Aorta (tissue), 5 donors: Measurements from ENCODE around the gene GALNT18. TPM values are rescaled to one million over a fixed set of nuclear protein-coding genes. Genes with fewer than 3 reads are reported as not detected.

ENCODE experiments used
- ATAC-seq: fragments of 200-7000 bp; cut with Tn5 transposase; one replicate; pipeline ENCODE4 v1.9.1; 2022; ENCODE audit warnings: moderate library complexity; ENCODE audit not compliant: low FRiP score
- DNase-seq, 2 donors: peaks; one replicate each; pipeline ENCODE4 v3.0.0-alpha.2; 2020
- H3K27ac ChIP-seq, 2 donors: one replicate each; pipeline ENCODE4 v1.5.1; 2013; ENCODE audit warnings: low read length in 2 of 2, mild to moderate bottlenecking in 2 of 2, moderate library complexity in 2 of 2, control low read depth in 1 of 2, inconsistent platforms in 1 of 2, low read depth in 1 of 2
- H3K27me3 ChIP-seq, 2 donors: one replicate each; pipeline ENCODE4 v1.6.1; 2013; ENCODE audit warnings: control low read depth in 1 of 2, low read length in 1 of 2, mild to moderate bottlenecking in 1 of 2, moderate library complexity in 1 of 2; ENCODE audit not compliant: insufficient read depth in 2 of 2, control insufficient read depth in 1 of 2
- H3K36me3 ChIP-seq, 2 donors: one replicate each; pipeline ENCODE4 v1.6.1; 2013; ENCODE audit warnings: control low read depth in 1 of 2, low read length in 1 of 2, mild to moderate bottlenecking in 1 of 2; ENCODE audit not compliant: insufficient read depth in 2 of 2, control insufficient read depth in 1 of 2
- H3K4me1 ChIP-seq, 2 donors: one replicate each; pipeline ENCODE4 v1.6.1; 2013; ENCODE audit warnings: low read length in 2 of 2, control low read depth in 1 of 2, mild to moderate bottlenecking in 1 of 2, moderate library complexity in 1 of 2; ENCODE audit not compliant: insufficient read depth in 2 of 2, control insufficient read depth in 1 of 2
- H3K4me3 ChIP-seq, 2 donors: one replicate each; pipeline ENCODE4 v1.5.1; 2013; ENCODE audit warnings: low read length in 2 of 2, control low read depth in 1 of 2, mild to moderate bottlenecking in 1 of 2
- H3K9me3 ChIP-seq: one replicate; pipeline ENCODE4 v1.6.1; 2013; ENCODE audit warnings: mild to moderate bottlenecking, low read length; ENCODE audit not compliant: control insufficient read depth
- WGBS, 2 donors: extraction: QIAGEN DNeasy Blood & Tissue Kit; methylation state at CpG; one replicate each; pipeline ENCODE4 v1.1.7; 2013; 5-methylcytosine and 5-hydroxymethylcytosine counted together
- intact Hi-C, 2 donors: fragments of 100-400 bp; cut with DNase I; formaldehyde crosslinking; loops; one replicate each; pipeline versions ENCODE4 v1.14.2 to v1.15.0; 2022
- polyA plus RNA-seq, 2 donors: library from polyadenylated mRNA; stranded (reverse); fragments of 200-250 nt; gene quantifications; one replicate each; pipeline ENCODE4 v1.2.3, GENCODE V29; 2013
- total RNA-seq, 2 donors: library from RNA; stranded (reverse); fragmentation: NEBNext Ultra II Directional; extraction: Animal tissue kit (Norgen Biotek cat#: 25700); gene quantifications; one replicate each; pipeline ENCODE4 v1.2.1, GENCODE V29; 2021
- donor health status: healthy with polysubstance abuse.
- donor health status: Bipolar disorder and iron deficiency.
- donor health status: DM: no; HTN: no; CAD: no.
- donor health status: DM: no; HTN: no; CAD: no.
- donor health status: DM: yes; HTN: yes; CAD: no.

The GALNT18 gene
- total and polyA plus RNA-seq, 4 donors = 5.3 to 60.6 (median 21.4) TPM

DNA sequence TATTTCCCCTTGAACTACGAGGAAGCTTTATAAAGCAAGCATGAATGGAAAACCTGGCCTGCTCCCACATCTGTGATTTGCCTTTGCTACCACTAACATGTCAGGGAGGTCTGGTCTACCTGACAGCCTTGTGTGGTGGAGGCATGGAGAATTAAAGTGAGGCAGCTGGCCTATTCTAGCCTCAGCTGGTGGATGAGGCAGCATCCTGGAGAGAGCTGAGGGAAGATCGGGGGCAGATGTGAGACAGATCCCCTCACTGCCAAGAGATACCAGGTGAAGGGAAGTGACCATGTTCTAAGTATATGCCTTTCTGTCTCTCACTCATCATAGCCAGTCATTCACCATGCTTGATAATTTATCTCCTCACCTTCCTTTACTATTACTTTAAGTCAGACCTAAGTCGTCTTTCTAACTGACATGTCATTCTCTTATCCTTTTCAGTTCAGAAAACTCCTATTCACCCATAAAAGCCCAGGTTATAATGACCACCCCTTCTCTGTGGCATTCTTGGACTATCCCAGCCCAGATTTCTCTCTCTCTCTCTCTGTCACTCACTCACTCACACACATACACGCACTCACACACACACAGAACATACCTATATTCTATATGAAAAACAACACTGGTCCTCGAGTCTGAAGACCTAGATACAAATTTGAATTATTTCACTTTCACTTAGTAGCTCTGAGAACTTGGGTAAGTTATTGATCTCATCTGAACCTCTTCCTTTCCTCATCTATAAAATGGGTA lies 359.5 kb downstream of the GALNT18 start:
- Histone ChIP-seq H3K27me3 (no peaks in the 10 kb centered on the region), H3K36me3 (no peaks in the 10 kb centered on the region), H3K4me3 (no peak overlapping the region), H3K4me1 (no peaks in the 10 kb centered on the region), H3K9me3 (no peaks in the 10 kb centered on the region), H3K27ac (no peak overlapping the region)
- no peak for ATAC-seq
- 89% methylated on average over 5 of the region's 5 CpGs for whole genome bisulfite sequencing, 2 donors
- intact Hi-C loops = no loop called here
- DNase-seq = no peak

DNA sequence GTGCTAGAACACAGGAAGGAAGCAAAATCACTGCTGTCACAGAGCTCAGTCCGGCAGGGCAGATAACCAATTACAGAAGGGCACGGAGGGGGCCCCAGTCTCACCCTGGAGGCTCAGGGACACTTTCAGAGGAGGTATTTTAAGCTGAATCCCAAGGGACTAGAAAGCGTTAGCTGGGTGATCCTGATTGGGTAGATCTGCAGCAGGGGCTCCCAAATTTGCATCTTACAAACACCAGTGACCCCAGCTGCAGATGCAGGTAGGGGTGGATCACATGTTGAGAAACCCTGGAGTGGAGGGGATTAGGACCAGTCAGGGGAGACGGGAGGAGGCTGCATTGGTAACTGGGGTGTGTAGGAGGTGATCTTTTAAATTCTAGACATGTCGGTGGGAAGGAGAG lies 360.2 kb downstream of the GALNT18 start:
- no peak for DNase-seq
- no peak overlapping the region for H3K4me3 ChIP-seq
- no peak for ATAC-seq
- WGBS, 2 donors = 86% methylated on average over 5 of the region's 5 CpGs
- H3K36me3 ChIP-seq = no peaks in the 10 kb centered on the region
- H3K4me1 ChIP-seq = no peaks in the 10 kb centered on the region
- intact Hi-C loops = no loop called here
- H3K27ac ChIP-seq = no peak overlapping the region
- H3K9me3 ChIP-seq = no peaks in the 10 kb centered on the region
- no peaks in the 10 kb centered on the region for H3K27me3 ChIP-seq

DNA sequence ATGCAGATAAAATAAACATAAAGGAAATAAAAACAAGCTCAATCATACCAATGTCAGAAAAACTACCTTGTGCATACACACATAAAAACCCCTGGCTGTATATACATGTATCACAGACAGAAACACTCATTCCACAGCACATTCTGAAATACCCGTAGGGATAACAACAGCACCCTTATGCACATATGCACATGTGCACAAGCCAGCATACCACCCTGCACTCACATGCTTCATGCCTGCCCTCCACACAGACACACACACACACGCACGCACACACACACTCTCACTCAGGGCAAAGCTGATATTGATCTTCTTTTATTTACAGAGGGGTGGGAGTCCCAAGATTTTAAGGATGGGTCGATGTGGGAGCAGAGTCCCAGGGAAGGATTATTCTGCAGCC lies 360.9 kb downstream of the GALNT18 start:
- no peak overlapping the region for H3K4me3 ChIP-seq
- no peaks in the 10 kb centered on the region for H3K4me1 ChIP-seq
- ATAC-seq (no peak), DNase-seq (no peak)
- 82 to 89% methylated on average over 4 of the region's 4 CpGs for WGBS, 2 donors
- intact Hi-C loops = no loop called here
- no peaks in the 10 kb centered on the region for H3K9me3 ChIP-seq
- H3K36me3 ChIP-seq = no peaks in the 10 kb centered on the region
- H3K27me3 ChIP-seq = no peaks in the 10 kb centered on the region
- H3K27ac ChIP-seq = no peak overlapping the region

DNA sequence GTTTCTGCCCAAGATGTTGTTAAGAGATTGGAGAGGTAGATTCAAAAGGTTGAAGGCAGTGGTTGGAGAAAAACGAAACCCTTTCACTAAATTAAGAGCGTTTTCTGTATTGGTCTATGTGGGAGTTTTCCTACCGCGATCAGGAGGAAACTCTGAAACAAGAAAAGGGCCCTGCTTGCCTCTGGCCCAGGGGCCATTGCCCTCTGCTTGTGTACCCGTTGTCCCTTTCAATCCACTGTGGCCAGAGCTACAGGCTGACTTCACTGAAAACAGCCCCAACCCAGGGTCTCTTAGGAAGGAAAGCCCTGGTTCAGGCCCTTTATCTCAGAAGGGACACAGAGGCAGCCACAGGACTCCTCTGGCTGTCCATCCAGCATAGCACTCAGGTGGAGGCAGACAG lies 367.8 kb downstream of the GALNT18 start:
- Histone ChIP-seq H3K36me3 (no peaks in the 10 kb centered on the region), H3K4me1 (no peaks in the 10 kb centered on the region), H3K27ac (no peak overlapping the region), H3K4me3 (no peak overlapping the region), H3K9me3 (no peaks in the 10 kb centered on the region), H3K27me3 (no peaks in the 10 kb centered on the region)
- ATAC-seq (no peak), DNase-seq (no peak)
- 87 to 90% methylated on average over 5 of the region's 5 CpGs for whole genome bisulfite sequencing, 2 donors
- intact Hi-C loops = no loop called here

DNA sequence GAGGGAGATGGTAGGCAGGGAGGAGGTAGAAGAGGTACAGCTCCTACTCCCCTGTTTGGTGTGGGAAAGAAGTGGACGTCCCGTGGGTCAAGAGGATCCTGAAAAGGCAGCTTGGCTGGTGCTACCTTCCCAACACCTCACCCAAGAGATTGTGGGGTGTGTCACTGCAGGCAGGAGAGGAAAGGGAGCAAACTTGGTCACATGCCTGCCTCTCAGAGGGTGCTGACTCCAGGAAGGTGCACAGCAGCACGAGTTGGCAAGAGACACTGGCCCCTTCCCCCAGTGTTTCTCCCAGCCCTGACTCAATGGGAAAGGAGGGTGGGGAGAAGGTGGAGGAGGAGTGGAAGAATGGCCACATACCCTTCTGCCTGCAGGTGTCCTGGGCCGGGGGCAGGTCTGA lies 368.3 kb downstream of the GALNT18 start:
- H3K9me3 ChIP-seq = no peaks in the 10 kb centered on the region
- H3K36me3 ChIP-seq = no peaks in the 10 kb centered on the region
- DNase-seq = no peak
- no peak overlapping the region for H3K4me3 ChIP-seq
- WGBS, 2 donors = 73 to 79% methylated on average over 4 of the region's 4 CpGs
- intact Hi-C loops = no loop called here
- no peak overlapping the region for H3K27ac ChIP-seq
- ATAC-seq = no peak
- H3K27me3 ChIP-seq = no peaks in the 10 kb centered on the region
- H3K4me1 ChIP-seq = no peaks in the 10 kb centered on the region

DNA sequence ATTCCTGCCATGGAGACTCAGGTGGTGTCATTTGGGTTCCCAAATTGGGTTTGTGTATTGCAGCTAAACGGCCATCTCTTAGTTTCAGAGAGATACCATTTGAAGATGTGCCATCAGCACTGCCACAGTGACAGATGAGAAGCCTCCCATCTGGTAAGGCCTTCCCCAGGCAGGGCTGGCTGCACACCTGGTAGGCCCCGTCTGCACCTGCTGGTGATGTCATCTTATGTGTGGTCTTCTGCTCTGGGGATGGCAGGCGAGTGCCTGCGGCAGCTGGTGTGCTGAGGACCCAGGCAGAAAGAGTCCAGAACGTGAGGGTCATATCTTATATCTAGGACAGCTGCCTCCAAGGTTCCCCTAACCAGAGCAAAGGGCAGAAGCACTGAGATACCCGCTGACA lies 369.4 kb downstream of the GALNT18 start:
- WGBS, 2 donors = 92 to 93% methylated on average over 6 of the region's 6 CpGs
- DNase-seq = no peak
- intact Hi-C loops = no loop called here
- no peak overlapping the region for H3K27ac ChIP-seq
- H3K4me3 ChIP-seq = no peak overlapping the region
- no peaks in the 10 kb centered on the region for H3K4me1 ChIP-seq
- H3K9me3 ChIP-seq = no peaks in the 10 kb centered on the region
- ATAC-seq = no peak
- H3K27me3 ChIP-seq = no peaks in the 10 kb centered on the region
- H3K36me3 ChIP-seq = no peaks in the 10 kb centered on the region

DNA sequence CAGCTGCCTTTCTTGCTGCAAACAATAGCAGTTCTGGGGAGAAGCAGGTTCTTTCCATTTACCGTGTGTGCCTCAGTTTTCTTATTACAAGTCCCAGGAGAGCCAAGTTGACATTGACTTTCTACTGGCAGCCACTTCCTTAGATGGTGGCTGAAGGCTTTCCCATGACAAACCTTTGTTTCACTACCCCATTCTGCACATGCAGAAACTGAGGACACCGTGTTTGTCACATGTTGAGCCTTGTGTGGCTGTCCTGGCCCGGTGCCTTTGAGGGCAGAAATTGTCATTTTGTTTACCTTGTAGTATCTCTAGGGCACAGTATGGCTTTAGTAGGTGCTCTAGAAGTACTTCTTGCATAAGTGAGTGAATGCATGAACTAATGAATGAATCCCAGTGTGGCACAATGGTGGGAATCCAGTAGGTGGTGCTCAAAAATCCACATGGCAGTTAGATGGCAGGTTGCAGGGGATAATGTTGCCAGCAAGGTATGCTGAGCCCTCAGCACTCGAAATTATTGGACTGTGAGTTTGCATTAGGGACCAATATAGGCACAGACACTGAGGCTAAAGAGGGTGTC lies 370.3 kb downstream of the GALNT18 start:
- Histone ChIP-seq H3K36me3 (no peaks in the 10 kb centered on the region), H3K27me3 (no peaks in the 10 kb centered on the region), H3K9me3 (no peaks in the 10 kb centered on the region), H3K27ac (no peak overlapping the region), H3K4me3 (no peak overlapping the region), H3K4me1 (no peaks in the 10 kb centered on the region)
- intact Hi-C loops = no loop called here
- no peak for ATAC-seq
- 73 to 80% methylated on average over 4 of the region's 4 CpGs for WGBS, 2 donors
- DNase-seq = no peak

DNA sequence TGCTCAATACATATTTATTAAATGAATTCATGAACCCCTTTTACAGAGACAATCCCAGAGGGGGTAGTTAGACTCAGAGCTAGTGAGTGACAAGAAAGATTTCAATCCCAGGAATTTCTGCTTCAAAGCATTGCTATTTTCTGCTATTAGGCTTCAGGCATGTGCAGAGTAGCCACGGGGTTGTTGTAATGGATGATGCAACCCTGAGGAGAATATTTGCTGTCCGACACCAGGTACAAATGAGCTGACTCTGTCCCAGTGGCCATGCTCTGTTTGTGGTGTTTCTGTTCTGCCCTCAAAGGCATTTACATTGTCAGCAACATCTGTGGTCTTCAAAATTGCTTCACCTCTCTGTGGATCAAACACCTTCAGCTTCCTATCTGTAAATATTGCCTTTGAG lies 371.3 kb downstream of the GALNT18 start:
- no peak for DNase-seq
- no peaks in the 10 kb centered on the region for H3K9me3 ChIP-seq
- WGBS, 2 donors = 45 to 51% methylated on average over 2 of the region's 2 CpGs
- no peak for ATAC-seq
- H3K36me3 ChIP-seq = no peaks in the 10 kb centered on the region
- H3K4me3 ChIP-seq = no peak overlapping the region
- no peaks in the 10 kb centered on the region for H3K27me3 ChIP-seq
- H3K4me1 ChIP-seq = no peaks in the 10 kb centered on the region
- H3K27ac ChIP-seq = no peak overlapping the region
- intact Hi-C loops = no loop called here

DNA sequence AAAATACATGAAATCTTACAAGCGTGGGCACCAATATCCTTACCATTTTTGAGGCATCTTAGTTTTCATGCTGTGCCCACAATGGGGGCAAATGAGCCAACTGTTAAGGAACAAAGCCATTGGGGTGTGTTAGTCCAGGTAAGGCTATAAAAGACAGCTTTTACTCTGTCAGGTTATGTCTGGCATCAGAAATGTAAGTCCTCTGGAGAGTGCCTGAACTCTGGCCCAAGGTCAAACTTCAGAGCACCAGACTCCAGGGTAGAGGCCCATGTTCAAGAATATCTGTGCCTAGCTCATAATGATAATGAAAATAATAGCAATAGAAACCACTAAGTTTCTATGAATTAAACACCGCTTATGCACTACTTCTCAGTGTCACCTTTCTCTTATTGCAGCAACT lies 374.2 kb downstream of the GALNT18 start:
- Histone ChIP-seq H3K27ac (no peak overlapping the region), H3K9me3 (no peaks in the 10 kb centered on the region), H3K27me3 (no peaks in the 10 kb centered on the region), H3K36me3 (no peaks in the 10 kb centered on the region), H3K4me1 (no peaks in the 10 kb centered on the region), H3K4me3 (no peak overlapping the region)
- 89 to 94% methylated on average over 2 of the region's 2 CpGs for WGBS, 2 donors
- ATAC-seq (no peak), DNase-seq (no peak)
- intact Hi-C loops = no loop called here
